Right hindlimb (tissue), 1 donor: ENCODE measurements around the gene WDR13.
A peak's percentile ranks its signal among the peaks of the same experiment; 100 is the strongest.
"Not testable (repeated sequence)": the region's sequence is repeated elsewhere in the genome, so short reads cannot be mapped to it uniquely, and the experiment has no call there.

ENCODE experiments used
- DNase-seq: peaks from one replicate; pipeline ENCODE4 v3.0.0-alpha.2; 2018

Gene WDR13

GRCh38 chrX:48597353-48598264 is at the start of gene WDR13:
Gene WDR13 (plus strand): TSS chrX:48597492. CDS start chrX:48597997, 505 bp downstream.
- peak; percentile 95 for DNase-seq

GRCh38 chrX:48548871-48549270 is 48.4 kb upstream of the WDR13 start:
- DNase-seq = no peak

GRCh38 chrX:48555731-48556325 is 41.5 kb upstream of the WDR13 start:
- DNase-seq = not testable (repeated sequence)

- no peak for DNase-seq
Measured at GRCh38 chrX:48558271-48558670, 39.0 kb upstream of the WDR13 start.

GRCh38 chrX:48559636-48560035 is 37.7 kb upstream of the WDR13 start:
- DNase-seq = no peak

- no peak for DNase-seq
Measured at GRCh38 chrX:48560056-48560455, 37.2 kb upstream of the WDR13 start.

GRCh38 chrX:48560681-48561080 is 36.6 kb upstream of the WDR13 start:
- no peak for DNase-seq

GRCh38 chrX:48569958-48570357 is 27.3 kb upstream of the WDR13 start:
- DNase-seq = no peak

- peak; percentile 34 for DNase-seq
Measured at GRCh38 chrX:48573690-48574269, 23.5 kb upstream of the WDR13 start.

GRCh38 chrX:48574270-48575266 is 22.7 kb upstream of the WDR13 start, which contains the start of gene RBM3:
Gene RBM3 (plus strand): TSS chrX:48574484. CDS start chrX:48575181, 697 bp downstream.
- peak; percentile 96 for DNase-seq

GRCh38 chrX:48575642-48576041 is 21.6 kb upstream of the WDR13 start:
- DNase-seq = no peak

- no peak for DNase-seq
Measured at GRCh38 chrX:48576108-48576507, 21.2 kb upstream of the WDR13 start.

- DNase-seq = no peak
Measured at GRCh38 chrX:48578661-48579128, 18.6 kb upstream of the WDR13 start.

GRCh38 chrX:48579259-48579658 is 18.0 kb upstream of the WDR13 start:
- DNase-seq = no peak

GRCh38 chrX:48580662-48581061 is 16.6 kb upstream of the WDR13 start:
- no peak for DNase-seq

GRCh38 chrX:48584698-48585097 is 12.6 kb upstream of the WDR13 start:
- no peak for DNase-seq

- no peak for DNase-seq
Measured at GRCh38 chrX:48589482-48590162, 7.7 kb upstream of the WDR13 start.

GRCh38 chrX:48590203-48591103 is 6.8 kb upstream of the WDR13 start:
- no peak for DNase-seq

- no peak for DNase-seq
Measured at GRCh38 chrX:48591255-48591791, 6.0 kb upstream of the WDR13 start.

- no peak for DNase-seq
Measured at GRCh38 chrX:48592971-48593370, 4.3 kb upstream of the WDR13 start.
